ENCODE results near the gene VPS50.

Gene VPS50

DNA sequence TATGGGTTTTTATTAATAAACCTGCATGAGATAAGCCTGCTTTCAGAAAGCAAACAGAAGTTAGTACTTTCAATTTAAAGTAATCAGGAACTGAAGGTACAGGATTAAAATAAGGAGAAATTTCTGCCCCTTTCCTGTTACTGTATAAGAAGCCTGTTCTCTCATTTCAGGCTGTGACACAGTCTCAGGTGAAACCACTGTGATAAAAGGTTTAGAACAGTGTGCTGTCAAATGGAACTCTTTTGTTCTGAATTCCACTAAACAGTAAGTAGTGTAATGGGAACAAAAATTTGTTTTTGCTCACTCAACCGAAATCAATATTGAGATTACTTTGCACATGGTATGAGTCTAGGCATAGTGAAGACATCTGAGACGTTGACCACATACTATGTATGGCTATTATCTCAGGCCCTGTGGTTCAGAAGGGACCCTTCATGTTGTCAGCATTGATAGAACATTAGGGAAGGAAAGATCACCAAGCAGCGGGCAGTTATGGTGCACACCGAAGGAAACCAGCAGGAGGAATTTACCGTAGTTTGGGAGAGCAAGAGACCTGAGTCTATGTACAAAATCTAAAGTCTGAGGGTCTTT, 20.8 kb upstream of the VPS50 start:
- no peaks in the 10 kb centered on the region for H3K27me3 ChIP-seq (replicated peaks; ENCODE audit: control insufficient read depth, insufficient read depth, low read length)

DNA sequence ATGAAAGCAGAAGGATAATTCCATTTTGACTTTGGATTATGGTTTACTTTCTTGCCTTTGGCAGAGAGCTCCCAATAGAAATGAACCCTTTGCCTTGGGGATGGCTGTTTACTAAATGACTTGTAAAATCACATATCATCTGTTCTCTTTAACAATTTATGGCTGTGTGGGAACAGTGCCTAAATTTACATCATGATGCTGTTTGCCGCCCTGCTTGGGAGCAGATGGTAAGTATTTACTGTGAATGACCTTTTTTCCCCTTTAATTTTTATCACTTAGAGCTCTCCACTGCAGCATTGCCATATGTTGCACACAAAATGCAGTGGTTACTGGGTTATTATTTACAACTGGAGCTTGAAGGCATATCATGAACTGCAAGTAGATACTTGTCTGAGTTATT, 19.3 kb upstream of the VPS50 start:
- Histone ChIP-seq H3K36me3 (ENCODE audit: control insufficient read depth, insufficient read depth, low read length) (no peaks in the 10 kb centered on the region), H3K27me3 (replicated peaks; ENCODE audit: control insufficient read depth, insufficient read depth, low read length) (no peaks in the 10 kb centered on the region), H3K4me3 (replicated peaks; ENCODE audit: low read depth, low read length) (no peak overlapping the region)
- no peak for DNase-seq (ENCODE audit: extremely low read depth, insufficient read length)
- TF ChIP-seq, protein P1, sequence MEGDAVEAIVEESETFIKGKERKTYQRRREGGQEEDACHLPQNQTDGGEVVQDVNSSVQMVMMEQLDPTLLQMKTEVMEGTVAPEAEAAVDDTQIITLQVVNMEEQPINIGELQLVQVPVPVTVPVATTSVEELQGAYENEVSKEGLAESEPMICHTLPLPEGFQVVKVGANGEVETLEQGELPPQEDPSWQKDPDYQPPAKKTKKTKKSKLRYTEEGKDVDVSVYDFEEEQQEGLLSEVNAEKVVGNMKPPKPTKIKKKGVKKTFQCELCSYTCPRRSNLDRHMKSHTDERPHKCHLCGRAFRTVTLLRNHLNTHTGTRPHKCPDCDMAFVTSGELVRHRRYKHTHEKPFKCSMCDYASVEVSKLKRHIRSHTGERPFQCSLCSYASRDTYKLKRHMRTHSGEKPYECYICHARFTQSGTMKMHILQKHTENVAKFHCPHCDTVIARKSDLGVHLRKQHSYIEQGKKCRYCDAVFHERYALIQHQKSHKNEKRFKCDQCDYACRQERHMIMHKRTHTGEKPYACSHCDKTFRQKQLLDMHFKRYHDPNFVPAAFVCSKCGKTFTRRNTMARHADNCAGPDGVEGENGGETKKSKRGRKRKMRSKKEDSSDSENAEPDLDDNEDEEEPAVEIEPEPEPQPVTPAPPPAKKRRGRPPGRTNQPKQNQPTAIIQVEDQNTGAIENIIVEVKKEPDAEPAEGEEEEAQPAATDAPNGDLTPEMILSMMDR (IDR thresholded peaks at IDR 0.05; ENCODE audit: insufficient read depth, low read length, poor library complexity, severe bottlenecking) = no peak

More for the DNA sequence above, 20.8 kb upstream of the VPS50 start:
- no peak for DNase-seq (ENCODE audit: extremely low read depth, insufficient read length)
- no peaks in the 10 kb centered on the region for H3K36me3 ChIP-seq (ENCODE audit: control insufficient read depth, insufficient read depth, low read length)
- H3K4me3 ChIP-seq (replicated peaks; ENCODE audit: low read depth, low read length) = no peak overlapping the region
- TF ChIP-seq, protein P1 (IDR thresholded peaks at IDR 0.05; ENCODE audit: insufficient read depth, low read length, poor library complexity, severe bottlenecking) = no peak

DNA sequence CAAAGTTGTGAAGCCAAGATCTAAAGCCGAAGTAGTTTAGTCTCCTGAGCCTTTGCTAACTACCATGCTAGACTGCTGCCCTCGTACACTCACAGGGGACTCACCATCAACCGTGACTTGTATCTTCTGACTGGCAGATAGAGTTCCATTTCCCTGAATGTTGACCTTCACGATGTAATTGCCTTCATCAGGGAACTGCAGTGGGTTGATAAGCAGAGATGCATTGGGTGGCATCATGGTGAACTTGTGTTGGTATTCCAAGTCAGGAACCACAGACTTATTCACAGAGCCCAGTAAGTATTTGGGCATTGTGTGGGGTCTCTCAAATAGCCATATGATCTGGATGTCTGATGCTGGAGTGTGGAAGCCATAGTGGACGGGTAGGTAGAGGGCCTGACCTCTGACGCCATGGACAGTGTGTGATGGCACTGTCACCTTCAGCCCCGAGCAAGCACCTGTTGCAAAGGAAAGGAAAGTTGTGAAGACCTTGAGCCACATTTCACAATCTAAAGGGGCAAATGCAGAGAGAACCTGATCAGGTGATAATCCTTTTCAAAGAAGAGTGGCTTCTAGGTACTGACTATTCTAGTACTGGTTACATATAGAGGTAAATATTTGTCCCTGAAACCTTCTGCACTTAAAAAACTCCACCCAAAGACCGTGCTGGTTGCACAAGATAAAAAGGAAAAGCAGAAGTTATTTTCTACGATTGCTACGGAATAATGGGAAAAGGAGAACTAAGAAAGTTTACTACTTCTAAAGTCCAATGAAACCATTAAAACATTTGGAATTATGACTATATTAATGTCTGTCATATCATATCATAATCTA, 13.0 kb upstream of the VPS50 start:
- no peak overlapping the region for H3K4me3 ChIP-seq (replicated peaks; ENCODE audit: low read depth, low read length)
- no peaks in the 10 kb centered on the region for H3K27me3 ChIP-seq (replicated peaks; ENCODE audit: control insufficient read depth, insufficient read depth, low read length)
- no peaks in the 10 kb centered on the region for H3K36me3 ChIP-seq (ENCODE audit: control insufficient read depth, insufficient read depth, low read length)
- no peak for DNase-seq (ENCODE audit: extremely low read depth, insufficient read length)
- TF ChIP-seq, protein P1 (IDR thresholded peaks at IDR 0.05; ENCODE audit: insufficient read depth, low read length, poor library complexity, severe bottlenecking) = no peak

DNA sequence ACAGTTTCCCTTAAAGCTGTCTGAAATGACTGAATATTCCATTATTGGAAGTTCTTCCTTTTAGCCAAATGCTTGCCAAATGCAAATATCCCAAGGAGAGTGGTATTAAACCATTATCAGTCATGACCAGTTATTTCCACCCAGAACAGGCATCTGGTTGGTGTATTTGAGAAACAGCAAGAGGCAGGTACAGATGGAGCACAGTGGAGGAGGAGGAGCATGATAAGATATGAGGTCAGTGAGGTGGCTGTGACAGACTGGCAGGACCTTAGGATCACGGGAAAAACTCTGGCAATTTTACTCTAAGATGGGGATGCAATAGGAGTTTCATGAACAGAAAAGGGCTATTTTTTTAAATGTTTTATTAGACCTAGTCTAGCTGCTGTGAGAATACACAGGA, 12.3 kb upstream of the VPS50 start:
- TF ChIP-seq, protein P1 (IDR thresholded peaks at IDR 0.05; ENCODE audit: insufficient read depth, low read length, poor library complexity, severe bottlenecking) = no peak
- no peak overlapping the region for H3K4me3 ChIP-seq (replicated peaks; ENCODE audit: low read depth, low read length)
- DNase-seq (ENCODE audit: extremely low read depth, insufficient read length) = no peak

DNA sequence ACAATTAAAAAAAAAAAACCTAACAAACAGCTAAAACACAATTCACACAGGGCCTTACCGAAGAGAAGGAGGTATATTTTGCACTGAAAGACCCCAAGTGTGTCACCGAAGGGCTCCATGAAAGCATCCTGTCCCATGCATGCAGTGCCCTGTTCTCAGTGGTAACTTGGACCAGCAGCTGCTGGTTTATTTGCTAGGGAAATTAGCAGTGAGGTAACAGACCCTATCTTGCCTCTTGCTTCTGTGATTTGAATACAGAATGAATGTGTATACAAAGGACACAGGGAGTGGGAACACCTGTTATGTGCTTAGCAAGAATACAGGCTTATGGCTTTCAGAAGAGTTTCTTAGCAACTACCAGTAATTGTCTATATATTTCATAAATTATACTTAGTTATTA, 5.9 kb upstream of the VPS50 start, which contains the start of gene HEPACAM2:
Gene HEPACAM2 (minus strand): TSS at position 160 of the 400 bp plus-strand sequence.
- Histone ChIP-seq H3K36me3 (ENCODE audit: control insufficient read depth, insufficient read depth, low read length) (no peaks in the 10 kb centered on the region), H3K4me3 (replicated peaks; ENCODE audit: low read depth, low read length) (no peak within 1 kb of the TSS), H3K27me3 (replicated peaks; ENCODE audit: control insufficient read depth, insufficient read depth, low read length) (no peaks in the 10 kb centered on the region)
- no peak for DNase-seq (ENCODE audit: extremely low read depth, insufficient read length)
- TF ChIP-seq, protein P1 (IDR thresholded peaks at IDR 0.05; ENCODE audit: insufficient read depth, low read length, poor library complexity, severe bottlenecking) = no peak

More for the DNA sequence above, 12.3 kb upstream of the VPS50 start:
- no peaks in the 10 kb centered on the region for H3K36me3 ChIP-seq (ENCODE audit: control insufficient read depth, insufficient read depth, low read length)
- no peaks in the 10 kb centered on the region for H3K27me3 ChIP-seq (replicated peaks; ENCODE audit: control insufficient read depth, insufficient read depth, low read length)
